PC-3 (cell line): ENCODE results near the gene KRTAP3-2.

Experiments used
- CTCF ChIP-seq: fragments of 300-600 bp; sonication (generic); conservative IDR thresholded peaks from 2 replicates; pipeline ENCODE4 v1.5.1; 2017; ENCODE audit warnings: antibody characterized with exemption, low read depth, mild to moderate bottlenecking, low read length
- EZH2 ChIP-seq: fragments of 300-600 bp; sonication (generic); IDR thresholded peaks from one replicate; pipeline ENCODE4 v1.6.1; 2017; ENCODE audit warnings: antibody characterized with exemption, mild to moderate bottlenecking, low read length; ENCODE audit not compliant: unreplicated experiment

GRCh38 chr17:40961591-40961990 is 38.1 kb downstream of the KRTAP3-2 start:
- TF ChIP-seq CTCF: no peak
- TF ChIP-seq EZH2: no peak
